Keratinocyte (primary cell): ENCODE measurements around the gene CAP2. TPM values are rescaled to one million over a fixed set of nuclear protein-coding genes. Genes with fewer than 3 reads are reported as not detected.

Source experiments
- DNase-seq: peaks from one replicate; pipeline ENCODE4 v3.0.0-alpha.2; 2011; ENCODE audit warnings: low read depth, missing footprints, low spot score
- FAIRE-seq: peaks from 2 replicates; lab custom pipeline; 2011; peaks lifted over from hg19 to GRCh38; lab: Jason Lieb, UNC
- H2AFZ ChIP-seq: 2 replicates; pipeline ENCODE4 v1.6.0; 2012; ENCODE audit warnings: low read length, control low read depth, inconsistent platforms; ENCODE audit not compliant: control insufficient read depth
- H3K27ac ChIP-seq: 2 replicates; pipeline ENCODE4 v1.5.1; 2011; ENCODE audit warnings: low read length; ENCODE audit not compliant: control insufficient read depth, insufficient read depth
- H3K27me3 ChIP-seq: 3 replicates; pipeline ENCODE4 v1.6.0; 2011; ENCODE audit warnings: low read length; ENCODE audit not compliant: control insufficient read depth, insufficient read depth; ENCODE audit errors: extremely low read depth
- H3K36me3 ChIP-seq, 2 experiments: 2 replicates in 1 of 2; 3 replicates in 1 of 2; pipeline ENCODE4 v1.5.1; 2011; ENCODE audit warnings: low read length in 2 of 2, mild to moderate bottlenecking in 1 of 2; ENCODE audit not compliant: control insufficient read depth in 2 of 2, insufficient read depth in 2 of 2; ENCODE audit errors: extremely low read depth in 1 of 2
- H3K4me1 ChIP-seq: 3 replicates; pipeline ENCODE4 v1.5.1; 2011; ENCODE audit warnings: low read length; ENCODE audit not compliant: control insufficient read depth, insufficient read depth; ENCODE audit errors: extremely low read depth
- H3K4me2 ChIP-seq: 3 replicates; pipeline ENCODE4 v1.6.0; 2011; ENCODE audit warnings: low read depth, low read length; ENCODE audit not compliant: control insufficient read depth, insufficient read depth; ENCODE audit errors: extremely low read depth
- H3K4me3 ChIP-seq, 3 experiments: fragments of 200-600 bp in 1 of 3; sonication (generic) in 1 of 3; 2 replicates in 2 of 3; 3 replicates in 1 of 3; pipeline ENCODE4 v1.5.1; 2011 to 2016; ENCODE audit warnings: low read length in 3 of 3, mild to moderate bottlenecking in 3 of 3, control low read depth in 2 of 3, inconsistent platforms in 1 of 3, low read depth in 1 of 3, mixed read lengths in 1 of 3, mixed run types in 1 of 3, moderate library complexity in 1 of 3; ENCODE audit not compliant: control insufficient read depth in 2 of 3, insufficient read depth in 2 of 3; ENCODE audit errors: extremely low read depth in 1 of 3
- H3K79me2 ChIP-seq: 2 replicates; pipeline ENCODE4 v1.6.0; 2012; ENCODE audit warnings: low read length; ENCODE audit not compliant: control insufficient read depth, insufficient read depth
- H3K9ac ChIP-seq: 3 replicates; pipeline ENCODE4 v1.6.0; 2011; ENCODE audit warnings: low read length; ENCODE audit not compliant: control insufficient read depth, insufficient read depth; ENCODE audit errors: extremely low read depth
- H3K9me1 ChIP-seq: 3 replicates; pipeline ENCODE4 v1.6.0; 2011; ENCODE audit warnings: low read length; ENCODE audit not compliant: control insufficient read depth, insufficient read depth; ENCODE audit errors: extremely low read depth
- H3K9me3 ChIP-seq: 2 replicates; pipeline ENCODE4 v1.5.1; 2012; ENCODE audit warnings: low read depth, low read length; ENCODE audit not compliant: control insufficient read depth
- H4K20me1 ChIP-seq: 3 replicates; pipeline ENCODE4 v1.6.0; 2011; ENCODE audit warnings: low read length; ENCODE audit not compliant: control insufficient read depth, insufficient read depth; ENCODE audit errors: extremely low read depth
- CTCF ChIP-seq, 3 experiments: IDR thresholded peaks in 1 of 3; conservative IDR thresholded peaks in 1 of 3; optimal IDR thresholded peaks in 1 of 3; 2 replicates in 2 of 3; 3 replicates in 1 of 3; pipeline versions ENCODE3 to v1.5.1; 2011; ENCODE audit warnings: low read length in 3 of 3, mild to moderate bottlenecking in 3 of 3, moderate library complexity in 2 of 3, control low read depth in 1 of 3, inconsistent platforms in 1 of 3; ENCODE audit not compliant: insufficient read depth in 2 of 3; ENCODE audit errors: extremely low read depth in 1 of 3
- EZH2 ChIP-seq: IDR thresholded peaks from one replicate; pipeline ENCODE4 v1.6.1; 2012; ENCODE audit warnings: inconsistent platforms, mild to moderate bottlenecking, low read length, moderate library complexity
- dilution Hi-C: fragments of 300-500 bp; cut with MboI; formaldehyde crosslinking; loops from one replicate; pipeline ENCODE4 v1.7.0; 2020; ENCODE audit warnings: low sequenced_read_pairs; ENCODE audit not compliant: extremely low pct_ligation_motif_present
- polyA plus RNA-seq, 5 experiments: library from polyadenylated mRNA; depleted of rRNA in 3 of 5; stranded (reverse) in 3 of 5; stranded (forward) in 1 of 5; unstranded in 1 of 5; fragments of >200 nt; gene quantifications; 1 replicate in 1 of 5; 2 replicates in 3 of 5; 3 replicates in 1 of 5; pipeline versions ENCODE4 v1.2.1 to v1.2.3, GENCODE V29; 2011 to 2012; ENCODE audit warnings: missing spikeins in 2 of 5, low read depth in 1 of 5, low replicate concordance in 1 of 5

The CAP2 gene
- polyA plus RNA-seq, 1 donor (not counting 4 experiments of a cell fraction or from before 2014, with no cell fraction given), result 12.1 TPM

GRCh38 chr6:17494919-17495318, 101.5 kb downstream of the CAP2 start:
- no peaks in the 10 kb centered on the region for H4K20me1 ChIP-seq
- H3K27ac ChIP-seq, result no peak overlapping the region
- H3K36me3 ChIP-seq, result no peaks in the 10 kb centered on the region
- no peaks in the 10 kb centered on the region for H3K79me2 ChIP-seq
- no peaks in the 10 kb centered on the region for H3K27me3 ChIP-seq
- H3K4me3 ChIP-seq, result no peak overlapping the region
- H3K4me2 ChIP-seq, result no peak overlapping the region
- no peak overlapping the region for H3K9ac ChIP-seq
- H3K9me1 ChIP-seq, result no peaks in the 10 kb centered on the region
- DNase-seq, result no peak
- H3K4me1 ChIP-seq, result no peaks in the 10 kb centered on the region
- H2AFZ ChIP-seq, result no peak overlapping the region
- dilution Hi-C loops, result no loop called here
- TF ChIP-seq CTCF (optimal IDR thresholded peaks at IDR 0.05 in 1 of 3, IDR thresholded peaks at IDR 0.05 in 1 of 3, conservative IDR thresholded peaks at IDR 0.05 in 1 of 3; ENCODE audit: extremely low read depth in 1 of 3, insufficient read depth in 2 of 3, low read length in 3 of 3) (no peak), EZH2 (no peak)
- H3K9me3 ChIP-seq, result no peaks in the 10 kb centered on the region
- no peak for FAIRE-seq

GRCh38 chr6:17497535-17498095, 104.2 kb downstream of the CAP2 start:
- Histone ChIP-seq H3K27ac (no peak overlapping the region), H3K36me3 (no peaks in the 10 kb centered on the region), H3K9ac (no peak overlapping the region), H3K9me3 (no peaks in the 10 kb centered on the region), H3K4me3 (no peak overlapping the region), H3K79me2 (no peaks in the 10 kb centered on the region), H3K4me1 (no peaks in the 10 kb centered on the region), H3K27me3 (no peaks in the 10 kb centered on the region), H2AFZ (no peak overlapping the region), H4K20me1 (no peaks in the 10 kb centered on the region), H3K9me1 (no peaks in the 10 kb centered on the region), H3K4me2 (no peak overlapping the region)
- dilution Hi-C loops, result no loop called here
- no peak for TF ChIP-seq CTCF (optimal IDR thresholded peaks at IDR 0.05 in 1 of 3, IDR thresholded peaks at IDR 0.05 in 1 of 3, conservative IDR thresholded peaks at IDR 0.05 in 1 of 3; ENCODE audit: extremely low read depth in 1 of 3, insufficient read depth in 2 of 3, low read length in 3 of 3)
- TF ChIP-seq EZH2, result no peak
- FAIRE-seq (peak; percentile 44), DNase-seq (no peak)
